ENCODE measurements around the gene CTXND2.

DNA sequence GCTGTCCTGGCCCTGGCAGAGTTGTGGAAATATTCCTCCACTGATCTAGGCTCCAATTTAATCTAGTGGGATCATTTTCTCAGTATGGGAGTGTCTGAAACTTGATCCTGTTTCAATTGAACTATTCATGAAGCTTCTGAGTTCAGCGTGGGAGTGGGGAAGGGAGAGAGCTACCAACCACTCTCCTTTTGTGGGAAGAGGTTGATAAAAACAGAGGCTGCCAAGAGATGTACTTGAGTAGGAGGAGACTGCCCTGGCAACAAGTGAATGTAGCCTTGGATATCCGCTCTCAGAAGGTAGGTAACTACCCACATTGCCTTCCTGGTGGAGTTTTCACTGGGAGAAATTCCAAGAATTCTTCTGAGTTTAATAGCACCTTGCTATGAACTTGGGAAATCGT, at the start of gene CTXND2:
- TF ChIP-seq CTCF (IDR thresholded peaks at IDR 0.05): no peak
- TF ChIP-seq POLR2A (IDR thresholded peaks at IDR 0.05): no peak
- TF ChIP-seq POLR2AphosphoS5 (IDR thresholded peaks at IDR 0.05): no peak
- no peak for TF ChIP-seq EP300 (IDR thresholded peaks at IDR 0.05)

Data from stomach (tissue), 4 donors.